GM19099 (cell line): ENCODE measurements around the gene ITGA5.

ENCODE experiments used
- POLR2A ChIP-seq: IDR thresholded peaks from 3 replicates; pipeline ENCODE4 v1.6.1; 2011; ENCODE audit warnings: low read depth; ENCODE audit not compliant: insufficient read length; ENCODE audit errors: extremely low read depth

The ITGA5 gene

GRCh38 chr12:54421175-54421878, 2.3 kb upstream of the ITGA5 start:
- TF ChIP-seq POLR2A, result no peak

GRCh38 chr12:54420766-54421144, 1.7 kb upstream of the ITGA5 start:
- TF ChIP-seq POLR2A, result no peak

DNA sequence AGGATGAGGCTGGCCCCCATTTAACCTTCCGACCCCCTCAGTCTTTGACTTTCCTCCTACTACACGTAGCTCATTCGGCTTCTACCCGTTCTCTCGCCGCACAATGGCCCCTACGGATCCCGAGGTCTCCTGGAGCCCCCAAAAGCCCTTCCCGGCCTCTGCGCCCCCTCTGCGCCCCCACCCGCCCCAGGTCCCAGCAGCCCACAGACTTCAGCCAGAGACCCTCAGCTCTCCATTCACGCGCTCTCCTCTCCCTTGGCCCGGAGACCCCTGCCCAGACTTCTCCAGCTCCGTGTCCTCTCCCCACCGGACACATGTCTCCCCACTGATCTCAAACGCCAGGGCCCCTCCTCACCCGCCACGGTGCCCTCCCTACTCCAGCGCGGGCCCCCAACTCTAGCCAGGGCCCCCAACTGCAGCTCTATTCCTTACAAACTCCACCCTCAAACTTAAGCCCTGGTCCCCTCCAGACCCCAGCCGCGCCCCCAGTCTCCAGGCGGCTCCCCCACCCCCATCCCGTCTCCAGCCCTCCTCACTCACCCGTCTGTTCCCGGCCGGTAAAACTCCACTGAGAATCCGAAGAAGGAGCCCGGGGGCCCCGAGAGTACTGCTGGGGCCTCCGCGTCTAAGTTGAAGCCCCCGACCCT, 502 bp downstream of the ITGA5 start:
- no peak for TF ChIP-seq POLR2A

- no peak for TF ChIP-seq POLR2A
Observed at GRCh38 chr12:54417712-54418440, 1.2 kb downstream of the ITGA5 start.

- no peak for TF ChIP-seq POLR2A
Observed at GRCh38 chr12:54416687-54417603, 2.1 kb downstream of the ITGA5 start.

DNA sequence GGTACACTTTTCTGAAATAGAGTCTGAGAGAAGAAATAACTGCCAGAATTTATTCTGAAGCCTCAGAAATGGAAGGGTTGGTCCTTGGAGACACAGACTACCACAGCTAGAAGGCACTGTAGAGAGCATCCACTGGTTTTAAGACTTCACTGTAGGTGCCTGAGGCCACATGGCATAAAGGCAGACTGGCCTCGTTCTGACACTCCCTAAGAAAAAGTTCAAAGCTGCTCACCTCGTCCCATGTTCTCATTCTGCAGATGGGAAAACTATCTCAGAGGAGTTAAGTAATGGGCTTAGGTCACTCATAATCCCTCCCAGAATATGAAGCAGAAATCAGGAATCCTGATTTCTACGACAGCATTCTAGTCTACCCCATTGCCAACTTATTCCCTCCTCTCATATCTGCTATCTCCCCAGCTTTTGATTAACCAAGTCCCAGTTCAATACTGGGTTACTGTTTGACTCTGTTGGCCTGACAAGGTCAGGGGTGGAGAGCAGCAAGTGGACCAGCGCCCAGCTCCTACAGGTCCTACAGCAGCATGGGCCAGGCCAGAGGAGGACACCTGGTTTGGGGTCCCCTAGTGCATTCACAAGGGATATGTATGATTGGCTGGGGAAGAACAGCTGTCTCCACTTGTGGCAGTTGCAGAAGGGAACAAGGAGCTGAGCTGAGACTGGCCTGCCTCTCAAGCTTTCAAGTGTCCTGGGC, 3.7 kb downstream of the ITGA5 start:
- TF ChIP-seq POLR2A, result no peak

- TF ChIP-seq POLR2A, result no peak
Observed at GRCh38 chr12:54413284-54414190, 5.5 kb downstream of the ITGA5 start.

- TF ChIP-seq POLR2A, result no peak
Observed at GRCh38 chr12:54412786-54413185, 6.3 kb downstream of the ITGA5 start.

- no peak for TF ChIP-seq POLR2A
Observed at GRCh38 chr12:54412348-54412747, 6.7 kb downstream of the ITGA5 start.

DNA sequence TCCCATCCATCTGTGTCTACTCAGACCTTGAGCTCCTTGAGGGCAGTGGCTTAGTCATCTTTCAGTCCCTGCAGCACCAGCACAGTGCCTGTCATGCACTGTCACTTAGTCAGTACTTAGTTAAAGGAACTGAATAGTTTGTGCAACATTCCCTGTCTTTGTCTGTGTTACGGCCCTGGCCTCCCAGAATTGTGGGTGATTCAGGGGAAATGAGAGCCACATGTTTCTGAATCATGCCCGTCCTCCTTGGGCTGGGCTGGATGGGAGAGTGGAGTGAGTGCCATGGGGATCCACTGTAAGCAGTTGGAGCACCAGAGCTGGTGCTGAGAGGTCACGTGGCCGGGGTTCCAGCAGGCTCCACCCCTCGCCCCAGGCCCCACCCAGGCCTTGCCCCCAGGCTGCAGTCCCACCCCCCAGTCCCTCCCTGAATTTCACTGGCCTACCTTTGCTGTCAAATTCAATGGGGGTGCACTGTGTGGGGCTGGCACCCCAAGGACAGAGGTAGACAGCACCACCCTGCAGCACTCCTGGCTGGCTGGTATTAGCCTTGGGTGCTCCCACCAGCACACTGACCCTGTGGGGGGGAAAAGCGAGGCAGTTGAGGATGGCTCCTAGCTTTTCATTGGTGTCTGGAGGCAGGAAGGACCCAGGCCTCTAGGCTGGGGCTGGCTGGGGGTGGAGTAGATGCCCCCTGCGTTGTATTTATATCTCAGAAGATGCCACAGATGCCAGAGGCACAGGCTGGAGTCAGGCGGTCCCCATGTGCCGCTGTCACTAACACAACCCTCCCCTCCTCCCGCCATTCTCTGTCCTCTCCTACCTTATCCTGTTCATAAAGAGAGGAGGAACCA, 7.5 kb downstream of the ITGA5 start:
- no peak for TF ChIP-seq POLR2A

DNA sequence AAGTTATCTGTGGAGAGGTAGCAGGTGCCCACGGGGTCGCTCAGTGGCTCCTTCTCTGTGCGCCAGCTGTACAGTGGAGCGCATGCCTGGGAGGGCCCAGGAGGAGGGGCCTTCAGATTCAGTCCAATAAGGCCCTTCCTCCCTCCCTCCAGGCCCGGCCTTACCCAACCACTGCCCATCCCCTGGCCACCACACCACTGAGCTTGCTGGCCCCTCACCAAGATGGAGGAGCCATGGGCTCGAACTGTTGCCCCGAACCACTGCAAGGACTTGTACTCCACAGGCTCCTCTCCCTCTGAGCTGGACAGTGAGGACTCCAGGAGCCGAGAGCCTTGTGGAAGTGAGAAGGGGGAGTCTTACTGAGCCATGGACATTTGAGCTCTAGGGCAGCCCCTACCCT, 9.8 kb downstream of the ITGA5 start:
- TF ChIP-seq POLR2A, result no peak

- TF ChIP-seq POLR2A, result no peak
Observed at GRCh38 chr12:54407183-54407905, 11.7 kb downstream of the ITGA5 start.

DNA sequence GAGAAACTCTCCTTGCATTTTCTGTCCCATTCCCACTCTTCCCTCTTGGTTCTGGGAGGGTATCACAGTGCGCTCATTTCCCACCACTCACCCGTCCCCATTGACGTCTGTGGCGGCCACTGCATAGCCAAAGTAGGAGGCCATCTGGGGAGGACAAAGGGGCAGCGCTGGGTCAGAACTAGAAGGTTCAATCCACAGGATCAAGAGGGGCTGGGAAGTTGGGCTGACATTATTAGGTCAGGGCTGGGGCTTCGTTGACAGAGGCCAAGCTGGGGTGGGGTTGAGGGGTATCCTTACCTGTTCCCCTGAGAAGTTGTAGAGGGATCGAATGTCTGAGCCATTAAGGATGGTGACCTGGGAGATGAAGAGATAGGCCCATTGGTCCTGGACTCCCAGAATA, 13.5 kb downstream of the ITGA5 start:
- no peak for TF ChIP-seq POLR2A
